Cardiac muscle cell (in vitro differentiated cells and primary cell): ENCODE measurements around the gene ARHGAP8. TPM values are rescaled to one million over a fixed set of nuclear protein-coding genes. Genes with fewer than 3 reads are reported as not detected.

Experiments
- DNase-seq, 2 donors: peaks; one replicate each; pipeline versions ENCODE4 v3.0.0 to v3.0.0-alpha.2; 2010 to 2017; ENCODE audit warnings: low read depth in 1 of 2, low spot score in 1 of 2
- H3K27ac ChIP-seq: fragments of 200-600 bp; sonication (generic); 2 replicates; pipeline ENCODE4 v1.5.1; 2016
- H3K27me3 ChIP-seq: fragments of 200-600 bp; sonication (generic); 2 replicates; pipeline ENCODE4 v1.6.0; 2016; ENCODE audit warnings: control low read depth
- H3K36me3 ChIP-seq: fragments of 200-600 bp; sonication (generic); 2 replicates; pipeline ENCODE4 v1.5.1; 2016; ENCODE audit warnings: control low read depth
- H3K4me1 ChIP-seq: fragments of 200-600 bp; sonication (generic); 2 replicates; pipeline ENCODE4 v1.8.1; 2017; ENCODE audit warnings: low read depth, mild to moderate bottlenecking, mixed run types
- H3K4me3 ChIP-seq: fragments of 200-600 bp; sonication (generic); 2 replicates; pipeline ENCODE4 v1.5.1; 2016; ENCODE audit warnings: mild to moderate bottlenecking
- H3K9me3 ChIP-seq: fragments of 200-600 bp; sonication (generic); 2 replicates; pipeline ENCODE4 v1.5.1; 2017; ENCODE audit warnings: low read depth, mild to moderate bottlenecking, control low read depth
- polyA plus RNA-seq: library from polyadenylated mRNA; unstranded; fragments of >200 nt; fragmentation: Nextera tagmentation; extraction: Ambion mirVana; gene quantifications from 2 replicates; pipeline ENCODE4 v1.2.1, GENCODE V29; 2016
- total RNA-seq: library from RNA; depleted of rRNA; stranded (reverse); fragments of >200 nt; gene quantifications from 2 replicates; pipeline ENCODE4 v1.2.3, GENCODE V29; 2016
- TF ChIP-seq, protein P1 (sequence below): IDR thresholded peaks from 2 replicates; pipeline ENCODE4 v1.5.1; 2012; ENCODE audit warnings: low read depth, mild to moderate bottlenecking, low read length

ARHGAP8 gene
- total and polyA plus RNA-seq, 2 experiments from 2014 or later, result 1.2 to 2.4 TPM

DNA sequence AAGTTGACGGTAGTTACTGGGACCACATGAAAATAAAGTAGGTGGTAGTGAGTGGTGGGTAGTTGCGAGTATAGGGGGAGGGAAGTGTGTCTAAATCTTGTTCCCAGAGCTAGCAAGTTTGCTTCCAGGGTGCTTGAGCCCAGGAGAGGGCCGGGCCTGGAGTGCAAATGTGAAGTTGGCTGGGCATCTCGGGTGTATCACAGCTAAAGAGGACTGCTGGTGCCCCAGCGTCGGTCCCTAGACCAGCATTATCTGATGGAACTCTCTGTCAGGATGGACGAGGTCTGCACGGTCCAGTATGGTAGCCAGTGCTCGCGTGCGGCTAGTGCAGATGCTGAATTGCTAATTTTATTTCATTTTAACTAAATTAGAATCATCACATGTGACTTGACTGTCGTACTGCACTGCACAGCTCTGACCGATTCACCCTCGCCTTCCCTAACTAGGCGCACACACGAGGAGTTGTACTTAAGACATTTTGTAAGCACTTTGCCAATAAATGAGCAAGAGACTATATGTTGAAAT is 75.4 kb downstream of the ARHGAP8 start:
- H3K4me1 ChIP-seq, result no peaks in the 10 kb centered on the region
- no peaks in the 10 kb centered on the region for H3K27me3 ChIP-seq
- no peak overlapping the region for H3K27ac ChIP-seq
- no peak for DNase-seq
- H3K4me3 ChIP-seq, result no peak overlapping the region
- TF ChIP-seq, protein P1, sequence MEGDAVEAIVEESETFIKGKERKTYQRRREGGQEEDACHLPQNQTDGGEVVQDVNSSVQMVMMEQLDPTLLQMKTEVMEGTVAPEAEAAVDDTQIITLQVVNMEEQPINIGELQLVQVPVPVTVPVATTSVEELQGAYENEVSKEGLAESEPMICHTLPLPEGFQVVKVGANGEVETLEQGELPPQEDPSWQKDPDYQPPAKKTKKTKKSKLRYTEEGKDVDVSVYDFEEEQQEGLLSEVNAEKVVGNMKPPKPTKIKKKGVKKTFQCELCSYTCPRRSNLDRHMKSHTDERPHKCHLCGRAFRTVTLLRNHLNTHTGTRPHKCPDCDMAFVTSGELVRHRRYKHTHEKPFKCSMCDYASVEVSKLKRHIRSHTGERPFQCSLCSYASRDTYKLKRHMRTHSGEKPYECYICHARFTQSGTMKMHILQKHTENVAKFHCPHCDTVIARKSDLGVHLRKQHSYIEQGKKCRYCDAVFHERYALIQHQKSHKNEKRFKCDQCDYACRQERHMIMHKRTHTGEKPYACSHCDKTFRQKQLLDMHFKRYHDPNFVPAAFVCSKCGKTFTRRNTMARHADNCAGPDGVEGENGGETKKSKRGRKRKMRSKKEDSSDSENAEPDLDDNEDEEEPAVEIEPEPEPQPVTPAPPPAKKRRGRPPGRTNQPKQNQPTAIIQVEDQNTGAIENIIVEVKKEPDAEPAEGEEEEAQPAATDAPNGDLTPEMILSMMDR, result no peak
- H3K9me3 ChIP-seq, result no peaks in the 10 kb centered on the region
- H3K36me3 ChIP-seq, result no peaks in the 10 kb centered on the region

DNA sequence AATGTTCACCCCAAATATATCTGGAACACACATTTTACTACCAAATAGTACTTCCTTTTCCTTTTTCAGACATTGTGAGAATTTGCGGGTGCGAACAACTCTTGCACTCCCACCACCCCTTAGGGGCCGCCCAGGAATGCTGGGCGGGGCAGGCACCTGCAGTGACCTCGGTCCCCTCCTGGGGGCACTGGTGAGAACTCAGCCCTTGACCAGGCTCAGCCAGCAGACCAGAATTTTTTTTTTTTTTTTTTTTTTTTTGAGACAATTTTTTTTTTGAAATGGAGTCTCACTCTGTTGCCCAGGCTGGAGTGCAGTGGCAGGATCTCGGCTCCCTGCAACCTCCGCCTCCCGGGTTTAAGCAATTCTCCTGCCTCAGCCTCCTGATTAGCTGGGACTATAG is 75.8 kb downstream of the ARHGAP8 start:
- Histone ChIP-seq H3K4me3 (no peak overlapping the region), H3K27ac (no peak overlapping the region), H3K36me3 (no peaks in the 10 kb centered on the region), H3K9me3 (no peaks in the 10 kb centered on the region), H3K4me1 (no peaks in the 10 kb centered on the region), H3K27me3 (no peaks in the 10 kb centered on the region)
- TF ChIP-seq, protein P1, result peak; percentile 47
- peak; percentile 4 to 25 for DNase-seq

DNA sequence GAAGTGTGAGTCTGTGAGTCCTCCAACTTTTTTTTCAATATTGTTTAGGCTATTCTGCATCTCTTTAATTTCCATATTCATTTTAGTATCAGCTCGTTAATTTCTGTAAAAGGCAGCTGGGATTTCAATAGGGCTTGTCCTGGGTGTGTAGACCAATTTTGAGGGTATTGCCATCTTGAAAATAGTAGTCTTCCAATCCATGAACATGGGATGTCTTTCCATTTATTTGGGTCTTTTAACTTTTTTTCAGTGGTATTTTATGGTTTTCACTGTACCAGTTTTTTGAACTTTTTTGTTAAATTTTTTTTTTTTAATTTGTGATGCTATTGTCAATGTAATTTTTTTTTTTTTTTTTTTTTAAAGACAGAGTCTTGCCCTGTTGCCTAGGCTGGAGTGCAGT is 79.5 kb downstream of the ARHGAP8 start:
- H3K4me3 ChIP-seq, result no peak overlapping the region
- TF ChIP-seq, protein P1, result no peak
- no peaks in the 10 kb centered on the region for H3K9me3 ChIP-seq
- no peaks in the 10 kb centered on the region for H3K27me3 ChIP-seq
- H3K4me1 ChIP-seq, result no peaks in the 10 kb centered on the region
- H3K36me3 ChIP-seq, result no peaks in the 10 kb centered on the region
- no peak overlapping the region for H3K27ac ChIP-seq
- DNase-seq, result no peak

DNA sequence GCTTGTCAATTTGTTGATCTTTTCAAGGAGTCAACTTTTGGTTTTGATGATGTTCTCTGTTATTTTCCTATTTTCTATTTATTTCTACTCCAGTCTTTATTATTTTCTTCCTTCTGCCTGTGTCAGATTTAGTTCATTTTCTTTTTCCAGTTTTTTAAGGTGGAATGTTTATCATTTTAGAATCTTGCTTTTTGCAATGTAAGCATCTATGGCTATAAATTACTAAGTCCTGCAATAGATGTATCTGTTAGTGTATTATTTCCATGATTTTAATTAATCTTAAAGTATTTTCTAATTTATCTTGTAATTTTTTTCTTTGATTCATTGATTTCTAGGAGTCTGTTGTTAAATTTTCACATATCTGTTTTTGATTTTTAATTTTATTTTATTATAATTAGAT is 81.7 kb downstream of the ARHGAP8 start:
- TF ChIP-seq, protein P1, result no peak
- Histone ChIP-seq H3K9me3 (no peaks in the 10 kb centered on the region), H3K4me3 (no peak overlapping the region), H3K27ac (no peak overlapping the region), H3K4me1 (no peaks in the 10 kb centered on the region), H3K36me3 (no peaks in the 10 kb centered on the region), H3K27me3 (no peaks in the 10 kb centered on the region)
- DNase-seq, result no peak

DNA sequence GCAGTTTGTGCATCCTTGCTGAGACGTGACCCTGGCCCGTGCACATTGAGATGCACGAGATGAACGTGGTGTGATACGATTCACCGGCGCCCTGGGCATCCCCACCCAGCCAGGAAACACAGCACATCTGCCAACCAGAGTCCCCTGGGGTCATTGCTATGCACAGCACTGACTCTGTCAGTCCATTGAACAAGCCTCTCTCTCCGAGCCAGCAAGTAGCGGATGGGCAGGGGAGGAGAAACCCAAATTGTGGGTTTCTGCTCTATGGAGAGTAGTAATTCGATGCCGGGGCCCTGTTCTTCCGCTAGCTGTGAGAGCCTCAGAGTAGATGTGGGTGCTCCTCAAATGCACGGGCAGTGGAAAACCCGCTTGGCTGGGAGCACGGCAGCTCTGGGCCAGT is 85.1 kb downstream of the ARHGAP8 start:
- Histone ChIP-seq H3K27ac (no peak overlapping the region), H3K36me3 (no peaks in the 10 kb centered on the region), H3K9me3 (no peaks in the 10 kb centered on the region), H3K27me3 (no peaks in the 10 kb centered on the region), H3K4me3 (no peak overlapping the region), H3K4me1 (no peaks in the 10 kb centered on the region)
- DNase-seq, result no peak
- TF ChIP-seq, protein P1, result no peak
